GM12892 (cell line): ENCODE data around the gene NEK9.
A peak's percentile ranks its signal among the peaks of the same experiment; 100 is the strongest.
"Not testable (repeated sequence)": the region's sequence is repeated elsewhere in the genome, so short reads cannot be mapped to it uniquely, and the experiment has no call there.

Experiments used
- DNase-seq: peaks from one replicate; pipeline ENCODE4 v3.0.0; 2011; ENCODE audit not compliant: insufficient read length
- FAIRE-seq: peaks from 2 replicates; lab custom pipeline; 2011; peaks lifted over from hg19 to GRCh38; lab: Jason Lieb, UNC
- POLR2A ChIP-seq: IDR thresholded peaks from 2 replicates; pipeline ENCODE4 v1.6.1; 2011; ENCODE audit warnings: low read depth, low read length, control low read depth
- POLR2AphosphoS5 ChIP-seq: IDR thresholded peaks from 2 replicates; pipeline ENCODE4 v1.6.1; 2011; ENCODE audit warnings: low read depth, low read length, control low read depth
- TAF1 ChIP-seq: IDR thresholded peaks from 2 replicates; pipeline ENCODE4 v1.6.1; 2011; ENCODE audit warnings: low read depth, mild to moderate bottlenecking, control low read depth, low read length, borderline replicate concordance

NEK9 gene

DNA sequence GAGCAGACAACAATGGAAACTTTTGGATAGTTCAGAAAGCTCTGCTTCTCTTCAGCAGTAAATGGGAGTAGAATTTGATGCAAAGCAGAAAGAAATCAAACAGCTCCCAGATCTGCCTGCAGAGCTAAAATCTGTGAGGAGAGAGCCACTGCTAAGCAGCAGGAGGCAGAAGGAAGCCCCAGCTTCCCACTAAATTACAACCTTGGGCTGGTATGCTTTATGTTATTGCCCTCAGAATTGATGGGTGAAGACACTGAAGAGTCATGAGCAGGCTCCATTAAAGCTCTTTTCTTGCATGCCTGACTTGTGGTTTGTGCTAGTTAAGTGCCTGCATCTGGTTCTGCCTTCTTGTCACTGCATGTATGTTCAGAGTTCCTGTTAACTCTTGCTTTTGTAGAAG, 49.1 kb downstream of the NEK9 start:
- DNase-seq (no peak), FAIRE-seq (no peak)
- TF ChIP-seq POLR2A, result no peak
- no peak for TF ChIP-seq TAF1
- TF ChIP-seq POLR2AphosphoS5, result no peak

DNA sequence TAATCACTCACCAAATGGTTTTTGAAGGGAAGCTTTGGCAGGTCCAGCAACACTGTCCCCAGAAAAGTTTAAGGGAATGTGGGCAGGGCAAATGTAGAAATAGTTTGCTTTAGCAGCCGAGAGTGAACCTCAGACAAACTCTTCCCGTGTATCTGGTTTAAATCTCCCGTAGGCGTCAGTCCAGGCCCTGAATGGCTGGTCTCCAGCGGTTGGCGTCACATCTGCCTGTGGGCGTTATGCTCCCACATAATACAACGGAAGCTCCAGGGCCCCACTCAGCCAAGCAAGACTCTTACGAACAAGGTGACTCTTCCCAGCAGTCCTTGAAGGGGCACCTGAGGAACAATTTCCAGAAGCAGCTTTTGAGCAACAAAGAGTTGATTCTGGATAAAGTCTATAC, 56.5 kb downstream of the NEK9 start:
- no peak for TF ChIP-seq POLR2A
- no peak for TF ChIP-seq TAF1
- TF ChIP-seq POLR2AphosphoS5, result no peak
- FAIRE-seq, result no peak

DNA sequence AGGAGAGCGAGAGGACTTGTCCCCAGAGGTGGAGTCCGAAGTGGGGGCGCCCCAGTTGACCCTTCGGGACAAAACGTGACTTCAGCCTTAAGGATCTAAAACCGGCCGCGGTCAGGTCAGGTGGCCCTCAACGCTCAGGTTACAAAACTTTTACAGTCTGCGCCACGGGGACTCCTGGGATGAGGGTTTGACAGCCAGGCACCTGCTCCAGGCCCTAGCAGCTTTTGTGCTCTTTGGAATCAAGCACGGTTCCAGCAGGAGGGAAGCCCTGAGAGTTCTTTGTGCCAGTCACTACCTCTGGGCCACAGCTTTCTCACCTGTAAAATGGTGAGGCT, 57.1 kb downstream of the NEK9 start:
- FAIRE-seq (no peak), DNase-seq (no peak)
- TF ChIP-seq TAF1, result no peak

More for the DNA sequence above, 56.5 kb downstream of the NEK9 start:
- no peak for DNase-seq

DNA sequence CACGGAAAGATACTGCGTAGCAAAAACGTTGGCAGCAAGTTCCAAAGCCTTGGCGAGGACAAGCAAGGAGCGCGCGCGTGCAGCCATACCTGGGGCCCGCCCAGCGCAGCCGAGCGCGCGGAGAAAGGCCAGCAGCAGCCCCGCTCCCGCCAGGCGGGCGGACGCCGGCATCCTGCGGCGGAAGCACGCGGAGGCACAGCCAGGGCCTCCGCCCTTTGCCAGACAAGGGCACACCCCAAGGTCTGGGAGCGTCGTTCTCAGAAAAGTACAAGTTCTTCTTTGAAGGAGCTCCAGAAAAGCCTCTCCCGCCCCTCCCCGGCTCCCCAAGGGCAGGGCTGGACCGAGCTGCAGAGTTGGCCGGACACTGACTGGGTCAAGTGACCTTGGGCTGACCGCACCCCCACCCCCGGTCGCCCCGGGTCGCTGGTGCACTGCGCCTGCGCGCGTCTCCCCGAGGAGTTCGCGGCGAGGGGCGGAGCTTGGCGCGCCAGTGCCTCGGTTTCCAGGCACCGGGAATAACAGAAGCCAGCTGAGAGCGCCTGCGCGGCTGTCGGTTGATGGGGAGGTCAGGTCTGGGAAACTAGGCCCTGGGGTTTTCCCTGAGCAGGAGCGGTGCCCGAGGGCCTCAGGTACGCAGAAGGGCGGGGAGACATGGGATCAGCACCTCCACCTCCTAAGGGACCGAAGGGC, 57.6 kb downstream of the NEK9 start, which contains the start of gene ZC2HC1C:
Gene ZC2HC1C (plus strand): TSS at position 521 of the 690 bp plus-strand sequence. CDS start 933 bp downstream, outside the sequence.
- DNase-seq, result peak; percentile 69
- FAIRE-seq, result peak; percentile 93

DNA sequence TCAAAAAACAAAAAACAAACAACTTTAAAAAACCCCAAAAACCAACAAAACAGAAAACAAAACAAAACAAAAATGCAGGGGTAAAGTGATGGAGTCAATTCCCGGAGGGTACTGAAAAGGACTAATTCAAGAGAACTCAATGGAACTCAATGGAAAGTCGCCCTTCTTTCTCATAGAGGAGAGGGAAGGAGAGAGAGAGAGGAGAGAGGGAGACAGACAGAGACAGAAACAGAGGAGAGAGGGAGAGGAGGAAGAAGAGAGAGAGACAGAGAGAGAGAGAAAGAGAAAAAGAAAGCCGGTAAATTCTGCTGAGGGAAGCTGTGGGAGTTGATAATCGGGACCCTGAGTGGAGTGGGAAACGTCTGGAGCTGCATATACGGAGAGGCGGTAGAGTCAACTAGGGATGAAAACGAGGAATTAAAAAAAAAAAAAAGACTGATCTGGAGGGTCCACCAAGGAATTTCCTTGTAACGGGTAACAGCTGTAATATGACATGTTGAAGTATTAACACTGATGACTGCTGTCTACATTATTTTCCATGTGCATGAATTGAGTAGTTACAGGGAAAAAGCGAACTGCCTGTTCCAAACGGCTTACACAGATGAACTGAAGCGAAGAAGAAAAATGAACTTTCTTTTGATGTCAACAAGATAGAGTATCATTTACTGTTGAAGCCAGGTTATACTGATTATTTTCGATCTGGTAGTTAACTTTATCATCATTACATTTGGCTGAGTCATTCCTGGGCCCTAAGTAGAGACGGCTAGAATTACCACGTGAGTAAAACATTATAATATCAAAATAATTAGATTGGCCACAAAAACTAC, 58.3 kb downstream of the NEK9 start:
- no peak for FAIRE-seq
- TF ChIP-seq POLR2A (no peak), POLR2AphosphoS5 (no peak), TAF1 (no peak)
- DNase-seq, result no peak

More for the DNA sequence above, 57.6 kb downstream of the NEK9 start, which contains the start of gene ZC2HC1C:
- TF ChIP-seq TAF1 (no peak), POLR2A (peak; percentile 66; the same call in 1 of the 2 replicates), POLR2AphosphoS5 (0 out of 2 replicates have a peak, but pooled peaks have one; percentile 42)

DNA sequence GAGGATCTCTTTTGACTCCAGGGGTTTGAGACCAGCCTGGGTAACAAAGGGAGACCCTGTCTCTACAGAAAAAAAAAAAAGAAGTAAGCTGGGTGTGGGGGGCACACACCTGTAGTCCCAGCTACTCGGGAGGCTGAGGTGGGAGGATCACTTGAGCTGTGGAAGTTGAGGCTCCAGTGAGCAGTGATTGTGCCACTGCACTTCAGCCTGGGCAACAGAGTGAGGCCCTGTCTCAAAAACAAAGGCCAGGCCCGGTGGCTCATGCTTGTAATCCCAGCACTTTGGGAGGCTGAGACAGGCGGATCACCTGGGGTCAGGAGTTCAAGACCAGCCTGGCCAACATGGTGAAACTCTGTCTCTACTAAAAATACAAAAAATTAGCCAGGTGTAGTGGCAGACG, 59.1 kb downstream of the NEK9 start:
- FAIRE-seq, DNase-seq: not testable (repeated sequence)

DNA sequence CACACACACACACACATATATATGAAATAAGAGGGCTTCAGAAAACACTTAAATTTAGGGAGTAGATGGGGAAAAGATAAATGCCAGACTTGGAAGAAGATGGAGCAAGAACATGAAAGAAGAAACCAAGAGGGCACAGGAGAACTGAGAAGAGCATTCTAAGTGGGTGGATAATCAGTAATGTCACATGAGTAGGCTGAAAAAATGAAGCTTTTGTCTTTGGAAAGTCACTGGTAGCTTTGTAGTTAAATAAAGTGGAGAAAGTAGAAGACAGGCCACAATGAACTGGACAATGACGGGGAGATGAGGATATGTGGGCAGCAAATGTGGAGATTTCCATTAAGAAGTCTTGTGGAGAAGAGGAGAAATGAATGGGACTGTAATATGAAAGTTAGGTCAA, 59.6 kb downstream of the NEK9 start:
- DNase-seq, result no peak
- no peak for FAIRE-seq
- TF ChIP-seq TAF1, result no peak
- TF ChIP-seq POLR2A, result no peak
- no peak for TF ChIP-seq POLR2AphosphoS5

DNA sequence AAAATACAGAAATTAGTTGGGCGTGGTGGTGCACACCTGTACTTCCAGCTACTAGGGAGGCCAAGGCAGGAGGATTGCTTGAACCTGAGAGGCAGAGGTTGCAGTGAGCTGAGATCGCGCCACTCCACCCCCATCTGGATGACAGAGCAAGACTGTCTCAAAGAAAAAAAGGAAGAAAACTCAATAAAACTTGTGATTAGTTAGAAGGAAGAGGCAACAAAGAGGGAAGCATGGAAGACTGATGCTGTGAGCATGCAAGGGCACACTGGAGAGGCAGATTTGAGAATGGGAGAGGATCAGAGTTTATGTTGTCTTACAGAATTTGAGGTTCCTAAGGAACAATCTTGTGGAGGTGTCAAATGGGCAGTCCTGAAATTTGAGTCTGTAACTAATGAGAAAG, 60.2 kb downstream of the NEK9 start:
- FAIRE-seq (no peak), DNase-seq (no peak)
- TF ChIP-seq TAF1 (no peak), POLR2AphosphoS5 (no peak), POLR2A (no peak)

DNA sequence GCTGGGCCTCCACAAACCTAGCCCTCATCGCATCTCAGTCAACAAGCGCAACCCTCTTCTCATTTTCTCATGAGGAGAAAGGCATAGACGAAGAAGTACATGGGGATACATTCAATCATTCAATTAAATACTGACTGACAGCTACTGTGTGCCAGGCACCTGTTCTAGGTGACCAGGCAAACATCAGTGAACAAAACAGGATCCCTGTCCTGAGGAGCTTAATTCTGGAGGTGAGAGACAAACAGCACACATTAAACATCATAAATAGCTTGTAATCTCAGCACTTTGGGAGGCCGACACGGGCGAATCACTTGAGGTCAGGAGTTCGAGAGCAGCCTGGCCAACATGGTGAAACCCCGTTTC, 62.7 kb downstream of the NEK9 start:
- TF ChIP-seq POLR2AphosphoS5 (no peak), POLR2A (no peak)
- FAIRE-seq, result no peak
- DNase-seq, result no peak

DNA sequence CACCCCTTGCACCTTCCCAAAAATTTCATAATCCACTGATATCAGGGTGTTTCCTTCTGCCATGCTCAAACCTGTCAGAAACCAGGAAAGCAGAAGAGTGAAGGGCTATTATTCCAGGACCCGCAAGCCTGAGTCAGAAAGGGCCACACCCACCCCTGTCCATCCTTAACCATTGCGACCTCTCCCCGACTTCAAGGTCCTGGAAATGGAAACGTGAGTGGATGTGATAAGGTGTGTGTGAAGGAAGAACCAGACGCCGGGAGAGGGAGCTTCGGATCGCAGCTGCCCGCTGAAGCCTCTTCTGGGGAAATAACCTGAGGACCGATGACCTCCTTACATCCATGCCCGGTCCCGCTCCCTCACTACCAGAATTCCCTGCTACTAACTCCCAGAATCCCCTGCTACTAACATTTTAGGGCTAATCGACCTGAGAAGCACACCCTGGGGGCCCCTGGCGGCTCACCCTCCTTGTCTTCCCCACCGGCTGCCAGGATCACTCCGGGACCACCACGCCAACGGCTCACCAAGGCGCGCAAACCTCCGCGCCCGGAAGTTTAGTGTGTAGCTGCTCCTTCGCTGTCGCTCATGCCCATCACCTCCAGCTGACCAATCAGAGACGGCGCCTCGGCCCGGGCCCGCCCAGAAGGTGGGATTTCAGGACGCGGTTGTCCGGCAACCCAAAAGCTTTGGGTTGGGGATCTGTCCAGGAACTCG, 63.2 kb downstream of the NEK9 start, which contains the start of gene ACYP1:
Gene ACYP1 (minus strand): TSS at position 534 of the 714 bp plus-strand sequence. CDS start 471 bp downstream, at position 63.
- TF ChIP-seq POLR2AphosphoS5 (peak; percentile 71; the same call in 1 of the 2 replicates), POLR2A (peak; percentile 77; the same call in 1 of the 2 replicates), TAF1 (peak; percentile 35; the same call in 1 of the 2 replicates)
- DNase-seq (peak; percentile 77), FAIRE-seq (peak; percentile 73)

DNA sequence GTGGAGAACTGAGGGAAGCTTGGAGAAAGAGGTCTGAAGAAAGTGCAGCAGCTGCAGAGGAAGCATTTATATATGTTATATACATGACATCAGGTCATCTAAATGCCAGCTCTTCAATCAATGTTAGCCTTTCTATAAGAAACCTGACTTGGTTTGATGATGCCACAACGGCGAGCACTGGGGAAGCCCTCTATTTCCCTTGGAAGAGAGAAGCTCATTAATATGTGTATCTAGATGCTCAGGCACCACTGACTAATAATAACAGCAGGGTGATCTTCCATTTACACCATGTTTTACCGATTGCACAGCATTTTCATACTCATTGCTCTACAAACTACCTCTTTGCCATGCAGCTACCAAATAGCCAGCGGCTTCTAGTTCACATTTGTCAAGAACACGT, 63.8 kb downstream of the NEK9 start:
- no peak for DNase-seq
- FAIRE-seq, result no peak
- no peak for TF ChIP-seq POLR2AphosphoS5
- no peak for TF ChIP-seq TAF1
- no peak for TF ChIP-seq POLR2A

DNA sequence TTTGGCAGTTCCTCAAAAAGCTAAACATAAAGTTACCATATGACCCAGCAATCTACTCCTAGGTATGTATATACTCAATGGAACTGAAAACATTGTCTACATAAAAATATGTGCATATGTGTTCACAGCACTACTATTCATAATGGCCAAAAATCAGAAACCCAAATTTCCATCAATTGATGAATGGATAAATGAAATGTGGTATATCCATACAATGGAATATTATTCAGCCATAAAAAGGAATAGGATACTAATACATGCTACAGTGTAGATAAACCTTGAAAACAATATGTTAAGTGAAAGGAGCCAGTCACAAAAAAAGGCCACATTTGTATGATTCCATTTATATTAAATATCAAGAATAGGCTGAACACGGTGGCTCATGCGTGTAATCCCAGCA, 66.4 kb downstream of the NEK9 start:
- DNase-seq (no peak), FAIRE-seq (no peak)
- TF ChIP-seq TAF1 (no peak), POLR2A (no peak), POLR2AphosphoS5 (no peak)
